Thymus (tissue), 11 donors: ENCODE measurements around the gene TTYH1. TPM values are rescaled to one million over a fixed set of nuclear protein-coding genes. Genes with fewer than 3 reads are reported as not detected.

ENCODE experiments used
- DNase-seq, 9 donors: peaks; one replicate each; pipeline ENCODE4 v3.0.0-alpha.2; 2013; ENCODE audit warnings: low spot score in 9 of 9, low read depth in 6 of 9, missing footprints in 1 of 9
- H3K27ac ChIP-seq, 2 donors: one replicate each; pipeline ENCODE4 v1.5.1; 2013; ENCODE audit warnings: control low read depth in 1 of 2, low read depth in 1 of 2, low read length in 1 of 2, mild to moderate bottlenecking in 1 of 2, moderate library complexity in 1 of 2
- H3K27me3 ChIP-seq, 2 donors: one replicate each; pipeline ENCODE4 v1.5.1; 2013; ENCODE audit warnings: low read length in 1 of 2; ENCODE audit not compliant: control insufficient read depth in 2 of 2, insufficient read depth in 1 of 2
- H3K36me3 ChIP-seq, 2 donors: one replicate each; pipeline ENCODE4 v1.5.1; 2013; ENCODE audit warnings: low read length in 1 of 2, mild to moderate bottlenecking in 1 of 2, moderate library complexity in 1 of 2; ENCODE audit not compliant: control insufficient read depth in 2 of 2, insufficient read depth in 2 of 2
- H3K4me1 ChIP-seq, 2 donors: one replicate each; pipeline ENCODE4 v1.5.1; 2013; ENCODE audit warnings: low read length in 2 of 2; ENCODE audit not compliant: control insufficient read depth in 2 of 2, insufficient read depth in 2 of 2
- H3K4me3 ChIP-seq, 2 donors: one replicate each; pipeline ENCODE4 v1.5.1; 2013; ENCODE audit warnings: low read length in 2 of 2, control low read depth in 1 of 2, mild to moderate bottlenecking in 1 of 2
- H3K9me3 ChIP-seq, 2 donors: one replicate each; pipeline ENCODE4 v1.5.1; 2013; ENCODE audit warnings: low read length in 1 of 2, mild to moderate bottlenecking in 1 of 2; ENCODE audit not compliant: control insufficient read depth in 2 of 2, insufficient read depth in 1 of 2
- WGBS: extraction: QIAGEN DNeasy Blood & Tissue Kit; methylation state at CpG from one replicate; pipeline ENCODE4 v1.1.7; 2013; 5-methylcytosine and 5-hydroxymethylcytosine counted together
- polyA plus RNA-seq: library from polyadenylated mRNA; stranded (reverse); fragments of 200-250 nt; gene quantifications from one replicate; pipeline ENCODE4 v1.2.3, GENCODE V29; 2013
- total RNA-seq: library from RNA; stranded (reverse); fragments of 120-200 nt; gene quantifications from one replicate; pipeline ENCODE4 v1.2.4, GENCODE V29; 2013
- donor health status: healthy.

TTYH1 gene
- total and polyA plus RNA-seq, 2 donors, result 0.43 to 0.61 TPM

GRCh38 chr19:54424660-54425381, 9.6 kb downstream of the TTYH1 start:
- peaks cover 0 to 5% of the 10 kb centered on the region in 2 donors for H3K4me1 ChIP-seq
- no peak for DNase-seq
- H3K4me3 ChIP-seq, result no peak overlapping the region
- peaks cover 2 to 57% of the 10 kb centered on the region in 2 donors for H3K27me3 ChIP-seq
- no peaks in the 10 kb centered on the region for H3K9me3 ChIP-seq
- WGBS, result 94% methylated on average over 36 of the region's 36 CpGs
- no peaks in the 10 kb centered on the region for H3K36me3 ChIP-seq
- no peak overlapping the region for H3K27ac ChIP-seq

- H3K27ac ChIP-seq, result no peak overlapping the region
- H3K9me3 ChIP-seq, result peaks cover 0 to 2% of the 10 kb centered on the region in 2 donors
- no peak for DNase-seq
- peaks cover 2 to 57% of the 10 kb centered on the region in 2 donors for H3K27me3 ChIP-seq
- no peak overlapping the region for H3K4me3 ChIP-seq
- WGBS, result 69% methylated on average over 5 of the region's 5 CpGs
- H3K4me1 ChIP-seq, result peaks cover 0 to 4% of the 10 kb centered on the region in 2 donors
- no peaks in the 10 kb centered on the region for H3K36me3 ChIP-seq
These were observed 10.1 kb downstream of the TTYH1 start for GRCh38 chr19:54425382-54425723.

- peaks cover 0 to 6% of the 10 kb centered on the region in 2 donors for H3K9me3 ChIP-seq
- H3K4me1 ChIP-seq, result peaks cover 2 to 9% of the 10 kb centered on the region in 2 donors
- H3K27me3 ChIP-seq, result peaks cover 6 to 56% of the 10 kb centered on the region in 2 donors
- WGBS, result 62% methylated on average over 17 of the region's 17 CpGs
- H3K27ac ChIP-seq, result no peak overlapping the region
- H3K4me3 ChIP-seq, result no peak overlapping the region
- H3K36me3 ChIP-seq, result no peaks in the 10 kb centered on the region
- no peak for DNase-seq
These were observed 11.1 kb downstream of the TTYH1 start for GRCh38 chr19:54426291-54426931.

- peaks cover 4 to 49% of the 10 kb centered on the region in 2 donors for H3K27me3 ChIP-seq
- no peak for DNase-seq
- H3K36me3 ChIP-seq, result no peaks in the 10 kb centered on the region
- H3K4me3 ChIP-seq, result no peak overlapping the region
- no peak overlapping the region for H3K27ac ChIP-seq
- H3K9me3 ChIP-seq, result peaks cover 0 to 6% of the 10 kb centered on the region in 2 donors
- 94% methylated on average over 11 of the region's 11 CpGs for WGBS
- H3K4me1 ChIP-seq, result peaks cover 2 to 9% of the 10 kb centered on the region in 2 donors
These were observed 12.3 kb downstream of the TTYH1 start for GRCh38 chr19:54427586-54427985.

GRCh38 chr19:54428323-54429175, 13.3 kb downstream of the TTYH1 start:
- whole genome bisulfite sequencing, result 93% methylated on average over 11 of the region's 11 CpGs
- Histone ChIP-seq H3K9me3 (peaks cover 0 to 6% of the 10 kb centered on the region in 2 donors), H3K4me1 (peaks cover 2 to 9% of the 10 kb centered on the region in 2 donors), H3K27ac (no peak overlapping the region), H3K27me3 (peaks cover 4 to 52% of the 10 kb centered on the region in 2 donors), H3K4me3 (no peak overlapping the region), H3K36me3 (no peaks in the 10 kb centered on the region)
- DNase-seq, result no peak

- Histone ChIP-seq H3K4me3 (no peak overlapping the region), H3K36me3 (no peaks in the 10 kb centered on the region), H3K27ac (no peak overlapping the region), H3K27me3 (peaks cover 4 to 56% of the 10 kb centered on the region in 2 donors), H3K9me3 (peaks cover 0 to 6% of the 10 kb centered on the region in 2 donors), H3K4me1 (peaks cover 2 to 9% of the 10 kb centered on the region in 2 donors)
- no peak for DNase-seq
- 82% methylated on average over 8 of the region's 8 CpGs for WGBS
These were observed 13.9 kb downstream of the TTYH1 start for GRCh38 chr19:54429176-54429495.

GRCh38 chr19:54429545-54430227, 14.4 kb downstream of the TTYH1 start:
- 72% methylated on average over 13 of the region's 13 CpGs for WGBS
- Histone ChIP-seq H3K36me3 (no peaks in the 10 kb centered on the region), H3K27ac (no peak overlapping the region), H3K4me3 (no peak overlapping the region), H3K9me3 (peaks cover 0 to 6% of the 10 kb centered on the region in 2 donors), H3K4me1 (peaks cover 4 to 12% of the 10 kb centered on the region in 2 donors), H3K27me3 (peaks cover 4 to 57% of the 10 kb centered on the region in 2 donors)
- DNase-seq, result no peak

- Histone ChIP-seq H3K27me3 (peaks cover 4 to 58% of the 10 kb centered on the region in 2 donors), H3K27ac (no peak overlapping the region), H3K4me1 (peaks cover 6 to 20% of the 10 kb centered on the region in 2 donors), H3K36me3 (no peaks in the 10 kb centered on the region), H3K4me3 (peak overlapping the region in 1 of 2 donors; percentile 8), H3K9me3 (peaks cover 0 to 6% of the 10 kb centered on the region in 2 donors)
- DNase-seq, result peak in 5 of 9 donors; percentile 26 to 67 (median 58)
- WGBS, result 7% methylated on average over 43 of the region's 43 CpGs
These were observed 15.3 kb downstream of the TTYH1 start for GRCh38 chr19:54430306-54431254.
